ENCODE measurements around the gene PHLDA3.

PHLDA3 gene

GRCh38 chr1:201450721-201451291 lies 18.2 kb downstream of the PHLDA3 start:
- TF ChIP-seq CTCF (IDR thresholded peaks at IDR 0.05; ENCODE audit: control insufficient read depth, insufficient read depth, low read depth, low read length, missing control alignments): no peak
- no peak for DNase-seq (ENCODE audit: low read depth)
- H3K4me3 ChIP-seq (ENCODE audit: control insufficient read depth, low read depth, low read length): no peak overlapping the region

GRCh38 chr1:201448990-201449389 lies 20.0 kb downstream of the PHLDA3 start:
- no peak for TF ChIP-seq CTCF (IDR thresholded peaks at IDR 0.05; ENCODE audit: control insufficient read depth, insufficient read depth, low read depth, low read length, missing control alignments)
- DNase-seq (ENCODE audit: low read depth): no peak
- no peak overlapping the region for H3K4me3 ChIP-seq (ENCODE audit: control insufficient read depth, low read depth, low read length)

DNA sequence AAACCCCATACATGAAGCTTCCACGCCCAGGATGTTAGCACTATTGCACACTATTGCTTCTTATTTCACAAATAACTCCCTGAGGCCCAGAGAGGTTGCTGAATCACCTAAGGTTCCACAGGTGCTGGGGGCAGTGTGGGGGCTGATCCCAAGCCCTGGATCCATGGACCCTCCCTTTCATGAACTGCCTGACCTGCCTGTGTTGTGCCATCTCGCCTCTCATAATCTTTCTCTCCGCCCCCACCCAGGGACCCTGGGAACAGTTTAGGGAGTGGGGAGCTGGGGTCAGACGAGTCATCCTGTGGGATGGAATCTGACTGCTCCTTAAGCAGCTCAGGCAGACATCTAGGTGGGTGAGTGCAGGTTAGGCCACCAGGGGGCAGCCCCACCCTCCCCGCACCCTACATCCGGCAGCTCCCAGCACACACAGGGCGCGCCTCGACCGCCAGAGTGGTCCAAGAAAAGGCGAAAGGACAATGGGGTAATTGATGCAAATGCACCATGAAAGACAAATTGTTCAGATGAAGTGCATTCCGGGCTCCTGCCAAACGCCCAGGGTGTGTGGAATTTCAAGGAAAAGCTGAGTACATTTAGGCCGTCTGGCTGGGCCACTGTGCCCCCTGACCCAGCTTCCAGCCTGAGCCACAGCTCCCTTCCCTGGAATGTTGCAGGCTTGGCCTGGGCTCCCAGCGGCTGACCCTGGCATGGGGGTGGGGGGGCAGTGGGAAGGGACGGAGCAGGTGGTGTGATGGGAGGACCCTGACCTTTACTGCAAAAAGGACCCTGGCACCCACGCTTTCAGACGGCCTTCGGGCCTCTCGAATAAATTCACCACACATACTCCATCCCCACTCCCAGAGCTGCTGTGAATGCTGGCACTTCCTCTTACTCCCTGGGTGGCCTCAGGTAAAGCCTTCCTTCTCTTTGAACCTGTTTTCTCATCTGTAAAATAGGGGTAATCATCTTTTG lies 20.8 kb downstream of the PHLDA3 start:
- no peak for DNase-seq (ENCODE audit: low read depth)
- peak; percentile 89 for TF ChIP-seq CTCF (IDR thresholded peaks at IDR 0.05; ENCODE audit: control insufficient read depth, insufficient read depth, low read depth, low read length, missing control alignments)

DNA sequence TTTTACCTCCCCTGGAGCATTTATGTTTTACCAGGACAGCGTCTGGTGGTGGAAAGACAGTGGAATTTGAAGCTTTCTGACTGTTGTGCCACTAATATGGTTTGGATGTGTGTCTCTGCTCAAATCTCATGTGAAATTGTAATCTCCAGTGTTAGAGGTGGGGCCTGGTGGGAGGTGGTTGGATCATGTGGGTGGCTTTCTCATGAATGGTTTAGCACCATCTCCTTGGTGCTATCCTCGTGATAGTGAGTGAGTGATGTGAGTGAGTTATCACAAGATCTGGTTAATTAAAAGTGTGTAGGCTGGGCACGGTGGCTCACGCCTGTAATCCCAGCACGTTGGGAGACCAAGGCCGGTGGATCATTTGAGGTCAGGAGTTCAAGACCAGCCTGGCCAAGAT lies 23.7 kb downstream of the PHLDA3 start:
- no peak for DNase-seq (ENCODE audit: low read depth)
- H3K4me3 ChIP-seq (ENCODE audit: control insufficient read depth, low read depth, low read length): no peak overlapping the region
- no peak for TF ChIP-seq CTCF (IDR thresholded peaks at IDR 0.05; ENCODE audit: control insufficient read depth, insufficient read depth, low read depth, low read length, missing control alignments)

More for the DNA sequence above, 20.8 kb downstream of the PHLDA3 start:
- no peak overlapping the region for H3K4me3 ChIP-seq (ENCODE audit: control insufficient read depth, low read depth, low read length)

- H3K4me3 ChIP-seq (ENCODE audit: control insufficient read depth, low read depth, low read length): no peak overlapping the region
- DNase-seq (ENCODE audit: low read depth): no peak
- no peak for TF ChIP-seq CTCF (IDR thresholded peaks at IDR 0.05; ENCODE audit: control insufficient read depth, insufficient read depth, low read depth, low read length, missing control alignments)
Observed at GRCh38 chr1:201444792-201445191, 24.2 kb downstream of the PHLDA3 start.

DNA sequence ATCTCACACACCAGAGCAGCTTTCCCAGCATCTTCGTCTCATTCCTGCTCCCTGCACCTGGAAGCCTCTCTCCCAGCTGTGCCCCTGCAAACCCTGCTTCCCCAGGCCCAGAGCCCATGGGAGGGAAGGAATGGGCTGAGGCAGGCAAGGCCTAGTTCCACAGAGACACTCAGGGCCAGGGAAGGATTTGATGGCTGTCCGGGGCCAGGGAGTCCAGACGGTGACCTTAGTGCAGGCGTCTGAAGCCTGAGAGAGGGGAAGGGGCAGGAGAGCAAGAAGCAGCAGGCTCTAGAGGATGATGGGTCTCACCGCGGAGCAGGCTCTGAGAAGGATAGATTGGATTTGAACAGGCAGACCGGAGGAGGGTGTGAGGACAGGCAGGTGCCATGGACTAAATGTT lies 25.2 kb downstream of the PHLDA3 start:
- DNase-seq (ENCODE audit: low read depth): no peak
- TF ChIP-seq CTCF (IDR thresholded peaks at IDR 0.05; ENCODE audit: control insufficient read depth, insufficient read depth, low read depth, low read length, missing control alignments): no peak
- H3K4me3 ChIP-seq (ENCODE audit: control insufficient read depth, low read depth, low read length): no peak overlapping the region
